ENCODE measurements around the gene KRT75.

The KRT75 gene

GRCh38 chr12:52390739-52391617, 43.2 kb downstream of the KRT75 start:
- no peak for DNase-seq

DNA sequence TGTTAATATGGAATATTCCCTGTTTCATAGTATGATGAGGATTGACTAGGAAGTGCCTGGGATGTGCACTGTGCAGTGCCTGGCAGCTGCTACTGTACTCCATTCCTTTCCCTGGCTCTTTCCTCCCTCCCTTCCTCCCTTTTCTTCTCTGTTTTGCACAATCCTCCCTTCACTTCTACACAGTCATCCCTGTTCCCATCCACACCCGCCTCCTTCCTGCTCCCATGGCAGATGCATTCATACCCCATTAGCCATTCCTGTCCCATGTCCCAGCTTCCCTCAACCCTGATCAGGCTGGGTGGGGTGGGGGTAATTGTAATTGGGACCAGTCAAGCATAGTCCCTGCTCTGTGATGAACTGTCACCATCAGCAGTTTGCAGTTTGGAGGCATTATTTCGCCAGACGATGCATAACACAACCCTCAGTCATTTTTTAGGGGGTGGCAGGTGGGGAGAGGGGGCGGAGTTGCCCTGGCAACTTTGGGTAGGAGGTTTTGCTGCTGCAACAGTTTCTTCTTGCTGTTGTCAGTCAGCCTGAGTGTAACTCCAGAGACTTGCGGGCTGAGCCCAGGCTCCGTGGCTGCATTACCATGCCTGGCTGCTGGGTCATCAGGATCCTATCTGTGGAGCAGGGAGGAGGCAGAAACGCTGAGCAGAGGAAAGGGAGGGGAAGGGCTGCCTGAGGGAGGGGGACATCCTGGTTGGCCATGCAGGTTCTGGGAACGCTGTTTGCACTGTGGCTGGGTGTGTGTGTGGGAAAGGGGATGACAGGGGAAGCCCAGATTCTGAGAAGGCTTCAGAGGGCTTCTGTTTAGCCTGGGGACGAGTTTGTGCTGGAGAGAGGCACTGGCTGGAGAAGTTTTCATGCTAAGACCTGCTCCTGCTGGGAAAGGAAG, 44.6 kb downstream of the KRT75 start:
- no peak for DNase-seq

GRCh38 chr12:52387859-52388258, 46.3 kb downstream of the KRT75 start:
- DNase-seq: no peak

DNA sequence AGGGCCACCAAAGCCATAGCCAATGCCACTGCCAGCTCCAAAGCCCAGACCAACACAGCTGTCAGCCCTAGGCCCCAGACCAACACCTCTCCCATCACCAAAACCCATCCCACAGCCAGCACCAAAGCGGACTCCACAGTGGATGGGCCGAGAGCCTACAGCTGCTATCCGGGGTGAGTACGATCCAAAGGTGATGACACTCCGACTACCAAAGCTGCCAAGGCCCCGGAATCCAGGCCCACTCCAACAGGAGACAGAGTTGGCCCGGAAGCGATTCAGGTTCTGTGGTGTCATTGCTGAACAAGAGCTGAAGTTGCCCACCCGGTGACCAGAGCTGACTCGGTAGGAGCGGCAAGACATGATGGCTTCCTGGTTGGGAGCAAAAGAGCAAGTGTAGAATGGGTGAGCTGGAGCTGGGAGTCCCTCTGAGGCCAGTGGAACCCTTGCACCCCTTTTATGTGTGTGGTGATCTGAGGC, 48.9 kb downstream of the KRT75 start, which contains the start of gene KRT84:
Gene KRT84 (minus strand): TSS at position 427 of the 477 bp plus-strand sequence. CDS start 67 bp downstream, at position 360.
- DNase-seq: no peak

GRCh38 chr12:52383331-52383730, 50.8 kb downstream of the KRT75 start:
- no peak for DNase-seq

DNA sequence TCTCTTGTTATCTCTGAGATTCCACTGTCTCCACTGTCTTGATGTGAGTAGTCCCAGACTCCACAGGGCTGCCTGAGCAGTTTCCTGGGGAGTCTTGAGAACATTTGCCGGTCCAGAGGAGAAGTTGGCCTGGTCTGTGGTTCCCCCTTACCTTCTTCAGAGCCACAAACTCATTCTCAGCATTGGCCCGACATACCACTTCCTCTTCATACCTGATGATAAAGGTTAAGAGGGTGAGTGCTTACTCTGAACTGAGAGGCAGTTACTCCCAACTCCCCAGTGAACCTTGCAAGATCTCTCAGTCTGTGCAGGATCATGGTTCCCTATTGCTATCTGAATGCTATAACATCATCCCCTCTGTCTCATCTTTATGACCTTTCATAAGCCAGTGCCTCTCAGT, 51.3 kb downstream of the KRT75 start:
- no peak for DNase-seq

DNA sequence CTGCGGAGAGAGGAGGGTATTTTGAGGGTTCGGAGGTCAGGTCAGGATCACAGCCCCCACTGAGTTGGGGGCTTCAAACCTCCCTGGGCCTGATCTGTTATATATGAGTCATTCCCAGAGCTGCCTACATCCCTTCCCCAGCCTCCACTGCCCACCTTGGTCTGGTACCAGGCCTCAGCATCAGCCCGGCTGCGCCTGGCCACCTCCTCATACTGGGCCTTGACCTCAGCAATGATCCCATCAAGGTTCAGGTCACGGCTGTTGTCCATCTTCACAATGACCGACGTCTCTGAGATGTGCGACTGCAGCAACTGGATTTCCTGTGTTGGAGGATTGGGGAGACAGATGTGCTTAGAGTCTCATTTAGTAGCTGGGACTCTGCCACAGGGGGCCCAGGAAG, 53.0 kb downstream of the KRT75 start:
- no peak for DNase-seq

DNA sequence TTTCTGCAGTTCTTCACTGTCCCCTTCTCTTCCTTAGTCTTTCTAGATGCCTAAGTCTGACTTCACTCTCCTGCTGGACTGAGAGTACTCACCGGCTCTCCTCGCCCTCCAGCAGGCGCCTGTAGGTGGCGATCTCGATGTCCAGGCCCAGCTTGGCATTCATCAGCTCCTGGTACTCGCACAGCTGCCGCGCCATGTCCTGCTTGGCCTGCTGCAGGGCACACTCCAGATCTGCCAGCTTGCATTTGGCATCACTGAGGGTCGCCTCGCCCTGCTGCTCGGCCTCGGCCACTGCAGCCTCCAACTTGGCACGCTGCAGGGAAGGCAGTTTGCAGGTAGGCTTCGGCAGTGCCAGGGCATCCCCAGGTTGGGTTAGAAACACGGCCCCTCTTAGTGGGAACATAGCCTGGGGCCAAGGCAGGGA, 53.9 kb downstream of the KRT75 start:
- no peak for DNase-seq

DNA sequence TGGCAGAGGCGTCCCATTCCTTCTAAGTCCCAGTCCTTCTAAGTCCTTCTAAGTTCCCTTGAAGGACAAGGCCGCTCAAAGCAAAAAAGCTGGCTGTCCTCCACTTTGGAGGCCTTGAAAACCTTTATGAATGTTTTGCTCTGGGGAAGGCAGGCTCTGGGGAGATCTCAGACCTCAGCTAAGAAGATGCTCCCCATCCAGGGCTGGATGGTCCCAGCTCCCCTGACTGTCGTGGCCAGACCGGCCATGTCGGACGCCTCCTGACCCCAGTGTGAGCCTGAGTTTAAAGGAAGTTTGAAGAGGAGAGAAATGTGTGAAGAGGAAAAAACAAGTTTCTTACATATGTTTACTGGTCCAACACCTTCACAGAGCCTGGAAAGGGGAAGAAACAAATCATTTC, 54.6 kb downstream of the KRT75 start:
- DNase-seq: no peak

DNA sequence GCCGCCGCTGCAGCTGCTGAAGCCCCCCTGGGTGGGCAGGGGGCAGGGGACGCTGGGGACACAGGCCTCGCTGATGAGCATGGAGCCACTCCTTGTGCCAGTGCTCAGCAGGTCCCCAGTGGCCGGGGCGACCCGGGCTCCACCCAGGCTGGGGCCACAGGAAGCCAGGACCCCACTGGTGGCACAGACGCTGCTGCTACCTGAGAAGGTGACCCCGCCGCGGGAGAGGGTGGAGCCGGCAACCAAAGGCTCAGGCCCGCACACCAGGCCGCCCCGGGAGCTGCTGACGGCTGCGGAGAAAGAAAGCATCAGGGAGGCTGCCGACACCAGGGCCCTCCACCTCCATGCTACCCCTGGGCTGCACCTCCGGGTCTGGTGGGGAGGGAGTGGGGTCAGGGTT, 56.1 kb downstream of the KRT75 start:
- DNase-seq: no peak

DNA sequence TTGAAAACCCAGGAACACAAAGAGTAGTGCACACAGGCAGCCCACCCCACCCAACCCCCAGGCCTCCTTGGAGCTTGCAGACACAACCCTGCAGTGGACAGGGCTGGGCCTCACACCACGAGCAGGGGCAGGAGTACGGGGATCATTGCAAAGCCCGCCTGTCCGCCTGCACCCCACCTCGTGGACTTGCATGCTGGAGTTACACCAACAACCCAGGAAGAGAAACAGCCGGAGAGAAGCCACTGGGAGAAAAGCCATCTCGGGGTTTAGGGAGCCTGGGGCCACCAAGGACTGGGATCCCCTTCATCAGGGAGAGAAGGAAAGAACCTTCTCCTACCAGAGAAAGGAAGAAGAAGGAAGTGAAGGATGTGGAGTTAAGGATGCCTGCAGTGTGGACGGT, 56.9 kb downstream of the KRT75 start:
- no peak for DNase-seq
